Liver (tissue), 9 donors: ENCODE data around the gene MEIS1. TPM values are rescaled to one million over a fixed set of nuclear protein-coding genes. Genes with fewer than 3 reads are reported as not detected.

Experiments
- DNase-seq: peaks from one replicate; pipeline ENCODE4 v3.0.0-alpha.2; 2017; ENCODE audit warnings: low spot score
- H3K27ac ChIP-seq, 2 donors: one replicate each; pipeline ENCODE4 v1.7.0; 2013; ENCODE audit warnings: inconsistent platforms in 2 of 2, low read length in 2 of 2, control low read depth in 1 of 2, low read depth in 1 of 2, mild to moderate bottlenecking in 1 of 2
- H3K27me3 ChIP-seq, 4 donors: one replicate each; pipeline versions ENCODE4 v1.6.1 to v1.7.0; 2013; ENCODE audit warnings: low read length in 3 of 4, inconsistent platforms in 1 of 4, mild to moderate bottlenecking in 1 of 4, moderate library complexity in 1 of 4; ENCODE audit not compliant: control insufficient read depth in 4 of 4, insufficient read depth in 4 of 4
- H3K36me3 ChIP-seq, 4 donors: one replicate each; pipeline versions ENCODE4 v1.6.1 to v1.7.0; 2013; ENCODE audit warnings: low read length in 3 of 4, mild to moderate bottlenecking in 3 of 4, low read depth in 1 of 4, moderate library complexity in 1 of 4; ENCODE audit not compliant: control insufficient read depth in 4 of 4, insufficient read depth in 3 of 4
- H3K4me1 ChIP-seq, 4 donors: one replicate each; pipeline versions ENCODE4 v1.6.1 to v1.7.0; 2013; ENCODE audit warnings: low read length in 3 of 4, mild to moderate bottlenecking in 3 of 4, moderate library complexity in 1 of 4; ENCODE audit not compliant: control insufficient read depth in 4 of 4, insufficient read depth in 4 of 4
- H3K4me3 ChIP-seq, 3 donors: one replicate each; pipeline versions ENCODE4 v1.6.1 to v1.7.0; 2013; ENCODE audit warnings: low read length in 3 of 3, control low read depth in 1 of 3, low read depth in 1 of 3, mild to moderate bottlenecking in 1 of 3
- H3K9ac ChIP-seq, 2 donors: one replicate each; pipeline ENCODE4 v1.7.0; 2013; ENCODE audit warnings: low read length in 2 of 2, mild to moderate bottlenecking in 2 of 2, moderate library complexity in 2 of 2, control low read depth in 1 of 2, low read depth in 1 of 2
- H3K9me3 ChIP-seq, 4 donors: one replicate each; pipeline versions ENCODE4 v1.6.1 to v1.7.0; 2013; ENCODE audit warnings: low read length in 3 of 4; ENCODE audit not compliant: control insufficient read depth in 4 of 4
- ATF3 ChIP-seq: IDR thresholded peaks from 2 replicates; pipeline ENCODE4 v1.6.1; 2016; ENCODE audit warnings: antibody characterized with exemption
- CTCF ChIP-seq: fragments of 150-350 bp; IDR thresholded peaks from 2 replicates; pipeline ENCODE4 v1.5.1; 2017; ENCODE audit warnings: improper control_type of control experiment, low read depth, low read length; ENCODE audit not compliant: missing input control
- EGR1 ChIP-seq, 2 donors: IDR thresholded peaks; 2 replicates each; pipeline ENCODE4 v1.6.1; 2016 to 2018; ENCODE audit warnings: antibody characterized with exemption in 2 of 2, low read depth in 2 of 2
- FOXA1 ChIP-seq: IDR thresholded peaks from 2 replicates; pipeline ENCODE4 v1.6.1; 2016; ENCODE audit warnings: antibody characterized with exemption
- FOXA2 ChIP-seq: IDR thresholded peaks from 2 replicates; pipeline ENCODE4 v1.6.1; 2016; ENCODE audit warnings: antibody characterized with exemption
- GABPA ChIP-seq, 2 donors: IDR thresholded peaks in 1 of 2; conservative IDR thresholded peaks in 1 of 2; 2 replicates each; pipeline ENCODE4 v1.6.1; 2016; ENCODE audit warnings: antibody characterized with exemption in 2 of 2, mild to moderate bottlenecking in 1 of 2, moderate library complexity in 1 of 2
- HNF4A ChIP-seq, 2 donors: conservative IDR thresholded peaks; 2 replicates each; pipeline ENCODE4 v1.6.1; 2016; ENCODE audit warnings: antibody characterized with exemption in 2 of 2, mild to moderate bottlenecking in 2 of 2
- HNF4G ChIP-seq: IDR thresholded peaks from 2 replicates; pipeline ENCODE4 v1.6.1; 2016; ENCODE audit warnings: antibody characterized with exemption
- JUND ChIP-seq, 2 donors: IDR thresholded peaks; 2 replicates each; pipeline ENCODE4 v1.6.1; 2016; ENCODE audit warnings: antibody characterized with exemption in 2 of 2
- MAX ChIP-seq: IDR thresholded peaks from 2 replicates; pipeline ENCODE4 v1.6.1; 2016; ENCODE audit warnings: antibody characterized with exemption
- NR2F2 ChIP-seq: IDR thresholded peaks from 2 replicates; pipeline ENCODE4 v1.6.1; 2016; ENCODE audit warnings: antibody characterized with exemption
- RAD21 ChIP-seq, 2 donors: IDR thresholded peaks; 2 replicates each; pipeline ENCODE4 v1.6.1; 2016; ENCODE audit warnings: antibody characterized with exemption in 2 of 2, mild to moderate bottlenecking in 2 of 2
- RXRA ChIP-seq, 2 donors: IDR thresholded peaks; 2 replicates each; pipeline ENCODE4 v1.6.1; 2017 to 2018; ENCODE audit warnings: antibody characterized with exemption in 2 of 2, mild to moderate bottlenecking in 1 of 2
- SP1 ChIP-seq: IDR thresholded peaks from 2 replicates; pipeline ENCODE4 v1.6.1; 2018; ENCODE audit warnings: antibody characterized with exemption, mild to moderate bottlenecking
- TAF1 ChIP-seq: conservative IDR thresholded peaks from 2 replicates; pipeline ENCODE4 v1.6.1; 2016; ENCODE audit warnings: antibody characterized with exemption, mild to moderate bottlenecking
- YY1 ChIP-seq: IDR thresholded peaks from 2 replicates; pipeline ENCODE4 v1.6.1; 2016; ENCODE audit warnings: antibody characterized with exemption, mild to moderate bottlenecking
- WGBS: extraction: QIAGEN DNeasy Blood & Tissue Kit; methylation state at CpG from one replicate; pipeline ENCODE4 v1.1.7; 2013; 5-methylcytosine and 5-hydroxymethylcytosine counted together
- polyA plus RNA-seq, 2 donors: library from polyadenylated mRNA; stranded (reverse) in 1 of 2; unstranded in 1 of 2; fragments of 200-250 nt in 1 of 2; fragments of >200 nt in 1 of 2; fragmentation: Nextera tagmentation in 1 of 2; extraction: Ambion mirVana in 1 of 2; gene quantifications; one replicate each; pipeline versions ENCODE4 v1.2.1 to v1.2.3, GENCODE V29; 2013 to 2015
- total RNA-seq, 2 donors: library from RNA; depleted of rRNA; stranded (reverse); fragments of >200 nt; gene quantifications; one replicate each; pipeline ENCODE4 v1.2.3, GENCODE V29; 2014
- TF ChIP-seq, protein P1 (sequence below): IDR thresholded peaks from 2 replicates; pipeline ENCODE4 v1.6.1; 2016; ENCODE audit warnings: antibody characterized with exemption
- donor health status: healthy.
- donor health status: healthy.
- donor health status: healthy.
- donor health status: healthy.
- donor health status: healthy.

Gene MEIS1
- total and polyA plus RNA-seq, 4 donors: 1.6 to 8.6 (median 5.5) TPM

GRCh38 chr2:66495788-66496640, 61.1 kb downstream of the MEIS1 start:
- Histone ChIP-seq H3K4me3 (no peak overlapping the region), H3K4me1 (peaks cover 5 to 31% (median 25%) of the 10 kb centered on the region in 4 donors), H3K36me3 (no peaks in the 10 kb centered on the region), H3K27ac (peak overlapping the region; percentile 1 to 21), H3K9me3 (no peaks in the 10 kb centered on the region), H3K27me3 (no peaks in the 10 kb centered on the region), H3K9ac (no peak overlapping the region)
- 47% methylated on average over 13 of the region's 13 CpGs for WGBS
- DNase-seq: no peak
- TF ChIP-seq YY1 (no peak), FOXA2 (no peak), ATF3 (no peak), RXRA (IDR thresholded peaks at IDR 0.05) (peak; percentile 19 to 35), MAX (no peak), FOXA1 (no peak), RAD21 (IDR thresholded peaks at IDR 0.05) (peak in 1 of 2 donors; percentile 28), HNF4G (no peak), GABPA (IDR thresholded peaks at IDR 0.05 in 1 of 2, conservative IDR thresholded peaks at IDR 0.05 in 1 of 2) (no peak), SP1 (peak; percentile 39), TAF1 (no peak), NR2F2 (no peak), HNF4A (conservative IDR thresholded peaks at IDR 0.05) (no peak), CTCF (no peak), JUND (IDR thresholded peaks at IDR 0.05) (peak; percentile 25 to 26), EGR1 (IDR thresholded peaks at IDR 0.05; ENCODE audit: low read depth in 2 of 2) (no peak)
- TF ChIP-seq, protein P1, sequence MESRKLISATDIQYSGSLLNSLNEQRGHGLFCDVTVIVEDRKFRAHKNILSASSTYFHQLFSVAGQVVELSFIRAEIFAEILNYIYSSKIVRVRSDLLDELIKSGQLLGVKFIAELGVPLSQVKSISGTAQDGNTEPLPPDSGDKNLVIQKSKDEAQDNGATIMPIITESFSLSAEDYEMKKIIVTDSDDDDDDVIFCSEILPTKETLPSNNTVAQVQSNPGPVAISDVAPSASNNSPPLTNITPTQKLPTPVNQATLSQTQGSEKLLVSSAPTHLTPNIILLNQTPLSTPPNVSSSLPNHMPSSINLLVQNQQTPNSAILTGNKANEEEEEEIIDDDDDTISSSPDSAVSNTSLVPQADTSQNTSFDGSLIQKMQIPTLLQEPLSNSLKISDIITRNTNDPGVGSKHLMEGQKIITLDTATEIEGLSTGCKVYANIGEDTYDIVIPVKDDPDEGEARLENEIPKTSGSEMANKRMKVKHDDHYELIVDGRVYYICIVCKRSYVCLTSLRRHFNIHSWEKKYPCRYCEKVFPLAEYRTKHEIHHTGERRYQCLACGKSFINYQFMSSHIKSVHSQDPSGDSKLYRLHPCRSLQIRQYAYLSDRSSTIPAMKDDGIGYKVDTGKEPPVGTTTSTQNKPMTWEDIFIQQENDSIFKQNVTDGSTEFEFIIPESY: no peak

- Histone ChIP-seq H3K4me1 (peaks cover 5 to 31% (median 25%) of the 10 kb centered on the region in 4 donors), H3K36me3 (no peaks in the 10 kb centered on the region), H3K27me3 (no peaks in the 10 kb centered on the region), H3K9me3 (no peaks in the 10 kb centered on the region), H3K27ac (peak overlapping the region; percentile 1 to 21), H3K9ac (no peak overlapping the region), H3K4me3 (no peak overlapping the region)
- WGBS: 28% methylated on average over 5 of the region's 5 CpGs
- DNase-seq: no peak
- TF ChIP-seq YY1 (no peak), HNF4A (conservative IDR thresholded peaks at IDR 0.05) (peak in 1 of 2 donors; percentile 9)
Observed at GRCh38 chr2:66496670-66497420, 61.9 kb downstream of the MEIS1 start.
